ENCODE data around the gene IFI30.

GRCh38 chr19:18147396-18147795, 26.2 kb upstream of the IFI30 start:
- TF ChIP-seq YY1 (IDR thresholded peaks at IDR 0.05; ENCODE audit: insufficient read depth, insufficient read length) (no peak), SUZ12 (IDR thresholded peaks at IDR 0.05; ENCODE audit: extremely low read depth, insufficient read depth, insufficient read length) (no peak)

Data from NT2/D1 (cell line).